Lower lobe of right lung (tissue), 2 donors: ENCODE results near the gene GPR42. TPM values are rescaled to one million over a fixed set of nuclear protein-coding genes. Genes with fewer than 3 reads are reported as not detected.

Source experiments
- ATAC-seq, 2 donors: fragments of 200-7000 bp; cut with Tn5 transposase; one replicate each; pipeline ENCODE4 v1.9.1; 2020 to 2022; ENCODE audit warnings: mild to moderate bottlenecking in 2 of 2, moderate library complexity in 2 of 2
- DNase-seq: peaks from one replicate; pipeline ENCODE4 v3.0.0-alpha.2; 2020
- H3K27ac ChIP-seq: fragments of 200-600 bp; one replicate; pipeline ENCODE4 v1.8.0; 2022
- H3K27me3 ChIP-seq: fragments of 200-600 bp; one replicate; pipeline ENCODE4 v1.8.0; 2022; ENCODE audit warnings: low read depth
- H3K36me3 ChIP-seq: fragments of 200-600 bp; one replicate; pipeline ENCODE4 v1.8.0; 2022; ENCODE audit warnings: mild to moderate bottlenecking
- H3K4me1 ChIP-seq: fragments of 200-600 bp; one replicate; pipeline ENCODE4 v1.8.0; 2022
- H3K4me3 ChIP-seq: fragments of 200-600 bp; one replicate; pipeline ENCODE4 v1.8.0; 2022; ENCODE audit warnings: mild to moderate bottlenecking
- H3K9me3 ChIP-seq: fragments of 200-600 bp; one replicate; pipeline ENCODE4 v1.8.0; 2022
- CTCF ChIP-seq: fragments of 200-600 bp; IDR thresholded peaks from one replicate; pipeline ENCODE4 v1.8.0; 2022; ENCODE audit warnings: antibody characterized with exemption, mild to moderate bottlenecking
- intact Hi-C: fragments of 100-400 bp; cut with DNase I; formaldehyde crosslinking; loops from one replicate; pipeline ENCODE4 v1.11.0; 2022
- total RNA-seq: library from RNA; stranded (reverse); fragmentation: NEBNext Ultra II Directional; extraction: Animal tissue kit (Norgen Biotek cat#: 25700); gene quantifications from one replicate; pipeline ENCODE4 v1.2.1, GENCODE V29; 2021
- donor health status: DM: no; HTN: yes; CAD: no; lungs with severe emphysema.

The GPR42 gene
- total RNA-seq, 1 donor from 2014 or later = not detected

- Histone ChIP-seq H3K36me3 (no peaks in the 10 kb centered on the region), H3K9me3 (no peaks in the 10 kb centered on the region), H3K27me3 (no peaks in the 10 kb centered on the region), H3K4me3 (no peak overlapping the region), H3K4me1 (peaks cover 2% of the 10 kb centered on the region), H3K27ac (no peak overlapping the region)
- ATAC-seq = no peak
- no peak for TF ChIP-seq CTCF
- intact Hi-C loops = no loop called here
- DNase-seq = peak; percentile 35
Observed at GRCh38 chr19:35341565-35342225, 29.2 kb upstream of the GPR42 start.

GRCh38 chr19:35342430-35342829 is 28.4 kb upstream of the GPR42 start:
- no peak overlapping the region for H3K27ac ChIP-seq
- H3K27me3 ChIP-seq = no peaks in the 10 kb centered on the region
- ATAC-seq (no peak), DNase-seq (peak; percentile 5)
- intact Hi-C loops = no loop called here
- H3K9me3 ChIP-seq = no peaks in the 10 kb centered on the region
- no peaks in the 10 kb centered on the region for H3K36me3 ChIP-seq
- no peak for TF ChIP-seq CTCF
- peaks cover 10% of the 10 kb centered on the region for H3K4me1 ChIP-seq
- no peak overlapping the region for H3K4me3 ChIP-seq

DNA sequence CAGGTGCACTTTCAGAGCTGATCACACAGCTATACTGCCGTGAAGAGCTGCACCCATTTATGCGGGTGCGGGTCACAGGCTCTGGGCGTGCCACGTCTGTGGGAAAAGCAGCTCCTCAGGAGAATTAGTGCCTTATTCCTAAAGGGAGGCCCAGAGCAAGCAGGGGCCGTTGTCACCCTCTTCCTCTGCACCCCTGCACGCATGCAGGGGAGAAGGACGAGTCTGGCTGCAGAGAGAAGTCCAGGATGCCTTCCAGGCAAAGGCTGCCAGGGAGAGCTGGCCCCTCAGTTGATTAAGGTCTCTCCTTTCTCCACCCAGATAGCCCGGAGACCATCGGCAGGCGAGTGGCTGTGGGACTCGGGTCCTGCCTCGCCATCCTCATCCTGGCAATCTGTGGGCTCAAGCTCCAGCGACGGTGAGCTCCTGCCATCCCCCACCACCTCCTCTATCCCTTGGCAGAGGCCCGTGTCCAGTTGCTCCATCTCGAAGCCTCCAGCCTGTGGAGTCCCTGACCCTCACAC is 26.3 kb upstream of the GPR42 start:
- Histone ChIP-seq H3K27ac (no peak overlapping the region), H3K4me1 (peaks cover 10% of the 10 kb centered on the region), H3K4me3 (no peak overlapping the region), H3K9me3 (no peaks in the 10 kb centered on the region), H3K27me3 (peaks cover 5% of the 10 kb centered on the region), H3K36me3 (no peaks in the 10 kb centered on the region)
- DNase-seq (peak; percentile 20), ATAC-seq (no peak)
- TF ChIP-seq CTCF = no peak
- intact Hi-C loops = no loop called here

GRCh38 chr19:35345671-35346111 is 25.2 kb upstream of the GPR42 start:
- H3K9me3 ChIP-seq = no peaks in the 10 kb centered on the region
- no peaks in the 10 kb centered on the region for H3K36me3 ChIP-seq
- intact Hi-C loops = no loop called here
- H3K4me3 ChIP-seq = no peak overlapping the region
- TF ChIP-seq CTCF = no peak
- peaks cover 10% of the 10 kb centered on the region for H3K4me1 ChIP-seq
- no peak overlapping the region for H3K27ac ChIP-seq
- ATAC-seq = no peak
- peak; percentile 28 for DNase-seq
- H3K27me3 ChIP-seq = peaks cover 5% of the 10 kb centered on the region

GRCh38 chr19:35346193-35347052 is 24.4 kb upstream of the GPR42 start:
- ATAC-seq (peak in 1 of 2 donors; percentile 43), DNase-seq (peak; percentile 55)
- H3K4me1 ChIP-seq = peaks cover 10% of the 10 kb centered on the region
- no peaks in the 10 kb centered on the region for H3K36me3 ChIP-seq
- peaks cover 6% of the 10 kb centered on the region for H3K27me3 ChIP-seq
- no peak overlapping the region for H3K27ac ChIP-seq
- H3K4me3 ChIP-seq = no peak overlapping the region
- no peak for TF ChIP-seq CTCF
- intact Hi-C loops = no loop called here
- no peaks in the 10 kb centered on the region for H3K9me3 ChIP-seq
